Transverse colon (tissue), 3 donors: ENCODE data around the gene RFC2.

Experiments used
- EP300 ChIP-seq: sonication (generic); formaldehyde crosslinking; IDR thresholded peaks from one replicate; pipeline ENCODE4 v1.6.1; 2017; ENCODE audit warnings: antibody characterized with exemption, low read depth
- POLR2A ChIP-seq: fragments of 450-650 bp; IDR thresholded peaks from one replicate; pipeline ENCODE4 v1.6.1; 2016; ENCODE audit warnings: antibody characterized with exemption, mild to moderate bottlenecking, moderate library complexity
- TF ChIP-seq, protein P1 (sequence below), 5 experiments: fragments of 200-600 bp in 3 of 5; fragments of 450-650 bp in 2 of 5; sonication (generic) in 3 of 5; IDR thresholded peaks; 1 replicate in 2 of 5; 2 replicates in 3 of 5; pipeline ENCODE4 v1.5.1; 2016 to 2017; ENCODE audit warnings: antibody characterized with exemption in 5 of 5, inconsistent platforms in 3 of 5, mild to moderate bottlenecking in 2 of 5, moderate library complexity in 1 of 5

DNA sequence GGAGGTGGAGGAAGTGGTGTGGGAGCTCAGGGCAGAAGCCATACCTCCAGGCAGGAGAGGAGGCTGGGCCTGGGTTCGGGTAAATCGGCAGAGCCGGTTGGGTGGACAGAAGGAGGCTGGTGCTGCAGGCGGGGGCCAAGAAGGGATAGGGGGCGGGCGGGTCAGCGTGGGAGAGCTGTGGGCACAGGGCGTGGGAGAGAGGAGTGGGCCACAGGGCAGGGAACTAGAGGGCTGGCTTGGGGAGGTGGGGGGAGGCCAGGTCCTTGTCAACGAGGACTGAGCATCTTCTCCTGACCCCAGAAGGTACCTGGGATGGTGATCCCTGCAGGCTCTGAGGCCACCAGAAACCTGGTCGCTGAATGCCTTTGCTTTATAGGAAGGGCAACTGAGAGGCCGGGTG lies 32.5 kb downstream of the RFC2 start:
- TF ChIP-seq POLR2A: no peak
- TF ChIP-seq, protein P1, sequence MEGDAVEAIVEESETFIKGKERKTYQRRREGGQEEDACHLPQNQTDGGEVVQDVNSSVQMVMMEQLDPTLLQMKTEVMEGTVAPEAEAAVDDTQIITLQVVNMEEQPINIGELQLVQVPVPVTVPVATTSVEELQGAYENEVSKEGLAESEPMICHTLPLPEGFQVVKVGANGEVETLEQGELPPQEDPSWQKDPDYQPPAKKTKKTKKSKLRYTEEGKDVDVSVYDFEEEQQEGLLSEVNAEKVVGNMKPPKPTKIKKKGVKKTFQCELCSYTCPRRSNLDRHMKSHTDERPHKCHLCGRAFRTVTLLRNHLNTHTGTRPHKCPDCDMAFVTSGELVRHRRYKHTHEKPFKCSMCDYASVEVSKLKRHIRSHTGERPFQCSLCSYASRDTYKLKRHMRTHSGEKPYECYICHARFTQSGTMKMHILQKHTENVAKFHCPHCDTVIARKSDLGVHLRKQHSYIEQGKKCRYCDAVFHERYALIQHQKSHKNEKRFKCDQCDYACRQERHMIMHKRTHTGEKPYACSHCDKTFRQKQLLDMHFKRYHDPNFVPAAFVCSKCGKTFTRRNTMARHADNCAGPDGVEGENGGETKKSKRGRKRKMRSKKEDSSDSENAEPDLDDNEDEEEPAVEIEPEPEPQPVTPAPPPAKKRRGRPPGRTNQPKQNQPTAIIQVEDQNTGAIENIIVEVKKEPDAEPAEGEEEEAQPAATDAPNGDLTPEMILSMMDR (IDR thresholded peaks at IDR 0.05): no peak
- TF ChIP-seq EP300: no peak
